Activated CD4-positive, alpha-beta T cell treated with anti-CD3 and anti-CD28 coated beads, Interleukin-2, amount 50 U/mL, for 48 hours (primary cell): ENCODE results near the gene NMT1.
"Not testable (repeated sequence)": the region's sequence is repeated elsewhere in the genome, so short reads cannot be mapped to it uniquely, and the experiment has no call there.

ENCODE experiments used
- DNase-seq, 2 experiments: peaks; one replicate each; pipeline ENCODE4 v3.0.0-alpha.2; 2020

Gene NMT1

GRCh38 chr17:45038728-45039634 is 22.1 kb upstream of the NMT1 start:
- no peak for DNase-seq

- DNase-seq, result no peak
Measured at GRCh38 chr17:45040459-45040858, 20.7 kb upstream of the NMT1 start.

- no peak for DNase-seq
Measured at GRCh38 chr17:45042346-45043120, 18.6 kb upstream of the NMT1 start.

GRCh38 chr17:45043813-45044540 is 17.1 kb upstream of the NMT1 start:
- DNase-seq, result no peak

- DNase-seq, result peak in 1 of 2 experiments; percentile 21
Measured at GRCh38 chr17:45046537-45047125, 14.5 kb upstream of the NMT1 start.

- DNase-seq, result no peak
Measured at GRCh38 chr17:45048795-45049563, 12.1 kb upstream of the NMT1 start.

- DNase-seq, result peak; percentile 44 to 53
Measured at GRCh38 chr17:45050481-45051059, 10.5 kb upstream of the NMT1 start.

- DNase-seq, result peak; percentile 88 to 90
Measured at GRCh38 chr17:45051060-45051719, 9.9 kb upstream of the NMT1 start, which contains the start of gene DCAKD. Gene DCAKD (minus strand): TSS chr17:45051632. CDS start chr17:45034885, 16,747 bp downstream.

GRCh38 chr17:45051720-45052051 is 9.4 kb upstream of the NMT1 start:
- not testable (repeated sequence) for DNase-seq

GRCh38 chr17:45052052-45052772 is 8.9 kb upstream of the NMT1 start:
- DNase-seq, result peak; percentile 46 to 61

GRCh38 chr17:45060382-45060796 is 728 bp upstream of the NMT1 start:
- DNase-seq, result no peak

- no peak for DNase-seq
Measured at GRCh38 chr17:45061606-45062205, 589 bp downstream of the NMT1 start.

- no peak for DNase-seq
Measured at GRCh38 chr17:45063198-45063597, 2.1 kb downstream of the NMT1 start.

GRCh38 chr17:45067637-45068036 is 6.5 kb downstream of the NMT1 start:
- DNase-seq, result no peak

- no peak for DNase-seq
Measured at GRCh38 chr17:45070001-45070400, 8.9 kb downstream of the NMT1 start.

- DNase-seq, result no peak
Measured at GRCh38 chr17:45070809-45071208, 9.7 kb downstream of the NMT1 start.

- DNase-seq, result no peak
Measured at GRCh38 chr17:45073414-45074070, 12.4 kb downstream of the NMT1 start.

- no peak for DNase-seq
Measured at GRCh38 chr17:45077643-45078042, 16.5 kb downstream of the NMT1 start.

- no peak for DNase-seq
Measured at GRCh38 chr17:45081047-45081703, 20.1 kb downstream of the NMT1 start.
